ENCODE data around the gene SPTBN4.
A peak's percentile ranks its signal among the peaks of the same experiment; 100 is the strongest.

The SPTBN4 gene

DNA sequence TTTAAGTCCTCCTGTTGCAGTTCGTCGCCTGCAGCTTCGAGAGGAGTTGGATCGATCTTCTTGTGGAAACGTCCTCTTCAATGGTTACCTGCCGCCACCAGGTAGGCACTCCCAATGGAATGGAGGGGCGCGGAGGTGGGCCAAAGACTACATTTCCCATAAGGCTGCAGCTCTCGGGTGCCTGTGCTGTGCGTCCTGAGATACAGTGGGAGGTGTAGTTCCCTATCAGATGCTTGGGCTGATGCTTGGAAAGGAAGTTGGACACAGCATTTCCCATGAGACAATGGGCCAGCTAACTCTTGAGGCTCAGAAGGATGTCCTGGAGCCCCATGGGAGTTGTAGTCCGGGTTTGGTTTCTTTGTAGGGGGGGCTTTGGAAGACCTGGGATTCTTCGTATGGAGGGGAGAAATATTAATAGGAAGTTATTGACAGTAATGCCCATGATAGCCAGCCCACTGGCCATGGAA is 111.7 kb downstream of the SPTBN4 start:
- ChIA-PET CTCF (interaction anchor here (0.7 to 2.8 kb wide), 12 partner anchors 7 to 152 kb away, joined by 3 to 28 read pairs (median 5); partner anchors contain the start of gene SERTAD1), POLR2A (interaction anchor here (0.6 to 1.5 kb wide), 5 partner anchors 8 to 113 kb away, joined by 3 to 4 read pairs (median 3); partner anchors contain the start of gene BLVRB)
- TF ChIP-seq PBX3 (CRISPR knock-in tag; IDR thresholded peaks at IDR 0.05) (no peak), ZNF76 (tag by site-specific recombination; IDR thresholded peaks at IDR 0.05; ENCODE audit: borderline replicate concordance, low read depth) (peak; percentile 100), ZBTB48 (tag by site-specific recombination; IDR thresholded peaks at IDR 0.05) (0 out of 2 replicates have a peak, but pooled peaks have one; percentile 12), ZNF561 (tag by site-specific recombination; IDR thresholded peaks at IDR 0.05; ENCODE audit: borderline replicate concordance) (0 out of 2 replicates have a peak, but pooled peaks have one; percentile 24), ZNF664 (tag by site-specific recombination; IDR thresholded peaks at IDR 0.05) (peak; percentile 37; the same call in 1 of the 2 replicates), ZNF677 (tag by site-specific recombination; IDR thresholded peaks at IDR 0.05) (0 out of 2 replicates have a peak, but pooled peaks have one; percentile 21), ZNF404 (tag by site-specific recombination; IDR thresholded peaks at IDR 0.05) (no peak), ZNF157 (tag by site-specific recombination; IDR thresholded peaks at IDR 0.05) (no peak), YY2 (tag by site-specific recombination; IDR thresholded peaks at IDR 0.05) (0 out of 2 replicates have a peak, but pooled peaks have one; percentile 21), ZNF341 (tag by site-specific recombination; IDR thresholded peaks at IDR 0.05; ENCODE audit: low read depth) (peak; percentile 73), ZXDB (tag by site-specific recombination; IDR thresholded peaks at IDR 0.05) (peak; percentile 57; the same call in 1 of the 2 replicates), SP3 (tag by site-specific recombination; IDR thresholded peaks at IDR 0.05) (peak; percentile 56), SP2 (tag by site-specific recombination; IDR thresholded peaks at IDR 0.05) (peak; percentile 54), ZSCAN4 (tag by site-specific recombination; IDR thresholded peaks at IDR 0.05) (0 out of 2 replicates have a peak, but pooled peaks have one; percentile 8), HOXA7 (CRISPR knock-in tag; IDR thresholded peaks at IDR 0.05; ENCODE audit: borderline replicate concordance) (no peak), KLF8 (tag by site-specific recombination; IDR thresholded peaks at IDR 0.05) (peak; percentile 52; the same call in 1 of the 2 replicates), ZBTB17 (tag by site-specific recombination; IDR thresholded peaks at IDR 0.05) (peak; percentile 89)
- TF ChIP-seq, protein P1, sequence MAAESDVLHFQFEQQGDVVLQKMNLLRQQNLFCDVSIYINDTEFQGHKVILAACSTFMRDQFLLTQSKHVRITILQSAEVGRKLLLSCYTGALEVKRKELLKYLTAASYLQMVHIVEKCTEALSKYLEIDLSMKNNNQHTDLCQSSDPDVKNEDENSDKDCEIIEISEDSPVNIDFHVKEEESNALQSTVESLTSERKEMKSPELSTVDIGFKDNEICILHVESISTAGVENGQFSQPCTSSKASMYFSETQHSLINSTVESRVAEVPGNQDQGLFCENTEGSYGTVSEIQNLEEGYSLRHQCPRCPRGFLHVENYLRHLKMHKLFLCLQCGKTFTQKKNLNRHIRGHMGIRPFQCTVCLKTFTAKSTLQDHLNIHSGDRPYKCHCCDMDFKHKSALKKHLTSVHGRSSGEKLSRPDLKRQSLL (tag by site-specific recombination; IDR thresholded peaks at IDR 0.05), result peak; percentile 70; the same call in 1 of the 2 replicates
- TF ChIP-seq, protein P2, sequence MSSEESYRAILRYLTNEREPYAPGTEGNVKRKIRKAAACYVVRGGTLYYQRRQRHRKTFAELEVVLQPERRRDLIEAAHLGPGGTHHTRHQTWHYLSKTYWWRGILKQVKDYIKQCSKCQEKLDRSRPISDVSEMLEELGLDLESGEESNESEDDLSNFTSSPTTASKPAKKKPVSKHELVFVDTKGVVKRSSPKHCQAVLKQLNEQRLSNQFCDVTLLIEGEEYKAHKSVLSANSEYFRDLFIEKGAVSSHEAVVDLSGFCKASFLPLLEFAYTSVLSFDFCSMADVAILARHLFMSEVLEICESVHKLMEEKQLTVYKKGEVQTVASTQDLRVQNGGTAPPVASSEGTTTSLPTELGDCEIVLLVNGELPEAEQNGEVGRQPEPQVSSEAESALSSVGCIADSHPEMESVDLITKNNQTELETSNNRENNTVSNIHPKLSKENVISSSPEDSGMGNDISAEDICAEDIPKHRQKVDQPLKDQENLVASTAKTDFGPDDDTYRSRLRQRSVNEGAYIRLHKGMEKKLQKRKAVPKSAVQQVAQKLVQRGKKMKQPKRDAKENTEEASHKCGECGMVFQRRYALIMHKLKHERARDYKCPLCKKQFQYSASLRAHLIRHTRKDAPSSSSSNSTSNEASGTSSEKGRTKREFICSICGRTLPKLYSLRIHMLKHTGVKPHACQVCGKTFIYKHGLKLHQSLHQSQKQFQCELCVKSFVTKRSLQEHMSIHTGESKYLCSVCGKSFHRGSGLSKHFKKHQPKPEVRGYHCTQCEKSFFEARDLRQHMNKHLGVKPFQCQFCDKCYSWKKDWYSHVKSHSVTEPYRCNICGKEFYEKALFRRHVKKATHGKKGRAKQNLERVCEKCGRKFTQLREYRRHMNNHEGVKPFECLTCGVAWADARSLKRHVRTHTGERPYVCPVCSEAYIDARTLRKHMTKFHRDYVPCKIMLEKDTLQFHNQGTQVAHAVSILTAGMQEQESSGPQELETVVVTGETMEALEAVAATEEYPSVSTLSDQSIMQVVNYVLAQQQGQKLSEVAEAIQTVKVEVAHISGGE (tag by site-specific recombination; conservative IDR thresholded peaks at IDR 0.05; ENCODE audit: low read depth), result peak; percentile 57; the same call in 1 of the 2 replicates
- Histone ChIP-seq H3K27ac (ENCODE audit: extremely low read depth, low read depth, low read length) (peak overlapping the region; percentile 11; the same call in 1 of the 2 replicates), H3K4me3 (ENCODE audit: low read depth, low read length) (no peak overlapping the region), H3K4me1 (ENCODE audit: control insufficient read depth, insufficient read depth, low read length) (peaks cover 6% of the 10 kb centered on the region), H3K9me3 (ENCODE audit: control insufficient read depth, insufficient read depth, low read depth, low read length) (no peaks in the 10 kb centered on the region), H3K36me3 (ENCODE audit: control insufficient read depth in 2 of 2, insufficient read depth in 1 of 2, low read length in 2 of 2) (peaks cover 35 to 56% of the 10 kb centered on the region in 2 experiments)

Data from HEK293 (cell line).